ENCODE data around the gene CREBZF.

CREBZF gene

DNA sequence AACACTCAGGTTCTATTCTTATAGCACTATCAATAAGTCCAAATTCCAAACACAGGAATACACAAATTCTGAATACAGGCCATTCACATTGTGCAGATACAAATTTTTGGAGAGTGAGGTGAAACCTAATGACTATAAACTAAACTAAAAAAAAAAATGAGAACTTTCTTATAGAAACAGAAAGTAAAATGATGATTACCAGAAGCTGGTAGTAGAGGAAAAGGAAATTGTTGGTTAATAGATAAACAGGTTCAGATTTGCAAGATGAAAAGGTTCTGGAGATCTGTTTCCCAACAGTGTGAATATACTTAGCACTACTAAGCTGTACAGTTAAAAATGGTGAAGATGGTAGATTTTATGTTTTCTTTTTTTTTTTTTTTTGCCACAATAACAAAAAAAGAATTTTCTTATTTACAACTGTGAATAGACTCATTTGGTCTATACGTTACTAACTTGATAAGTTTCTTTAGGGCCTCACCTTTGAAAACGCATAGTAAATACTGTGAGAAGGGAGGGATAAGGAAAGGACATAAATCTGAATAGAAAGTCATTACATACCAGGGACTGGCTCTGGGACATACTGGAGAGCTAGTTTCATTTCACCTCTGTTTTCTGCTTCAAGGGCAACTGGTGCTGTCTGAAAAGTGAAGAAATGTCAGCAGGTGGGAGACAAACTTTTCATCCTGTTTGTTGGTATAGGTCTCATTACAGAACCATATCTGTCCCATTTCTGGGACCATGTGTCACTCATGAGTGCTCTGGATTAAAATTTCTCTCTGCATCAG lies 35.2 kb upstream of the CREBZF start:
- TF ChIP-seq, protein P1, sequence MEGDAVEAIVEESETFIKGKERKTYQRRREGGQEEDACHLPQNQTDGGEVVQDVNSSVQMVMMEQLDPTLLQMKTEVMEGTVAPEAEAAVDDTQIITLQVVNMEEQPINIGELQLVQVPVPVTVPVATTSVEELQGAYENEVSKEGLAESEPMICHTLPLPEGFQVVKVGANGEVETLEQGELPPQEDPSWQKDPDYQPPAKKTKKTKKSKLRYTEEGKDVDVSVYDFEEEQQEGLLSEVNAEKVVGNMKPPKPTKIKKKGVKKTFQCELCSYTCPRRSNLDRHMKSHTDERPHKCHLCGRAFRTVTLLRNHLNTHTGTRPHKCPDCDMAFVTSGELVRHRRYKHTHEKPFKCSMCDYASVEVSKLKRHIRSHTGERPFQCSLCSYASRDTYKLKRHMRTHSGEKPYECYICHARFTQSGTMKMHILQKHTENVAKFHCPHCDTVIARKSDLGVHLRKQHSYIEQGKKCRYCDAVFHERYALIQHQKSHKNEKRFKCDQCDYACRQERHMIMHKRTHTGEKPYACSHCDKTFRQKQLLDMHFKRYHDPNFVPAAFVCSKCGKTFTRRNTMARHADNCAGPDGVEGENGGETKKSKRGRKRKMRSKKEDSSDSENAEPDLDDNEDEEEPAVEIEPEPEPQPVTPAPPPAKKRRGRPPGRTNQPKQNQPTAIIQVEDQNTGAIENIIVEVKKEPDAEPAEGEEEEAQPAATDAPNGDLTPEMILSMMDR (IDR thresholded peaks at IDR 0.05; ENCODE audit: insufficient read depth, low read depth, low read length, missing control alignments): no peak
- DNase-seq (ENCODE audit: low read depth): no peak
- no peak overlapping the region for H3K4me3 ChIP-seq (ENCODE audit: low read length)

DNA sequence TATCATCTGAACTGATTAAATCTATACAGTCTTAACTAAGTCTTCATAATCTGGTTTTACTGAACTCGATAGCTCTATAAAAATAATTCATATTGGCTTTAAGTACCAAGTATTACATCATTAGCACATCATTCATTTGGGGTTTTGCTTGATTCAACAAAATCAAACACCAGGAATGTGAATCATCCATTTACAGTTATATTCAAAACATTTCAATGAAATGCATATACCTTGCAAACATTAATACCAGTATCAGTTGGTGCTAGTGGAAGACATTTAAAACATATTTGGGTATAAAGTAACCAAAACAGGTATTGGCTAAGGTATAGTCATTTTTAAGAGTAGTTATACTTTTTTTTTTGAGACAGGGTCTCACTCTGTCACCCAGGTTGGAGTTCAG lies 33.3 kb upstream of the CREBZF start:
- DNase-seq (ENCODE audit: low read depth): peak; percentile 8
- TF ChIP-seq, protein P1 (IDR thresholded peaks at IDR 0.05; ENCODE audit: insufficient read depth, low read depth, low read length, missing control alignments): no peak
- H3K4me3 ChIP-seq (ENCODE audit: low read length): no peak overlapping the region

DNA sequence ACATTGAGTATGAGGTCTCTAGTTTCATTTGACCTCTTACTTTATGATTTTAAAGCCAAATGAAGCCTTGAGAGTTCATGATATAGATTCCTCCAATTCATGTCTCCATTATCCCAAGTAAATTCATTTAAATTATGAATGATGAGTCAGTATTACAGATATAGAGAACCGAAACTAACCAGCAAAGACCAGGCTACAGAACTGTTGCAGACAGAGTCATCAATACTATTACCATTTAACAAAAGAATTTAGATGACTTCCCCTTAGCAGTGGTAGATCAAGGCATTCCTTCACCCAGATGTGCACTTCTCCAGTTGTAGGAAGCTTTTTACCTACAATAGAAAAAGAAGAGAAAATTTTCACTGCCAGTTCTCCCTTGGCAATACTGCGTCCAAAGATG lies 32.8 kb upstream of the CREBZF start:
- TF ChIP-seq, protein P1 (IDR thresholded peaks at IDR 0.05; ENCODE audit: insufficient read depth, low read depth, low read length, missing control alignments): no peak
- no peak overlapping the region for H3K4me3 ChIP-seq (ENCODE audit: low read length)
- DNase-seq (ENCODE audit: low read depth): no peak

DNA sequence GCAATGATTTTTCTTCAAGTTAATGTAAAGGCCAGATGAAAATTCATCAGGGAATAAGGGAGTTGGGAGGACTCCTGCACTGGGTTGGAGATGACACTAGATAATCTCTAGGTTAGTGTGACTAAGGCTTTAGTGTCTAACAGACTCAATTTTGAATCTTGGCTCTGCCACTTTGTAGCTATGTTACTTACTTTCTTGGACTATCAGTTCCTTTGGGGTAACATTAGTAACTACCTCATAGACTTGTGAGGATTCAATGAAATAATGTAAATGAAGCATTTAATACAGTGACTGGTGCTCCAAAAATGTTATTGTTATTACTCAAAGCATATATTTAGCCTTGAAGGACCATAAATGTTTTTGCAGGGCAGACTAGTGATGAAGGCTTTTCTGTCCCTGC lies 30.6 kb upstream of the CREBZF start:
- DNase-seq (ENCODE audit: low read depth): no peak
- no peak overlapping the region for H3K4me3 ChIP-seq (ENCODE audit: low read length)
- TF ChIP-seq, protein P1 (IDR thresholded peaks at IDR 0.05; ENCODE audit: insufficient read depth, low read depth, low read length, missing control alignments): no peak

DNA sequence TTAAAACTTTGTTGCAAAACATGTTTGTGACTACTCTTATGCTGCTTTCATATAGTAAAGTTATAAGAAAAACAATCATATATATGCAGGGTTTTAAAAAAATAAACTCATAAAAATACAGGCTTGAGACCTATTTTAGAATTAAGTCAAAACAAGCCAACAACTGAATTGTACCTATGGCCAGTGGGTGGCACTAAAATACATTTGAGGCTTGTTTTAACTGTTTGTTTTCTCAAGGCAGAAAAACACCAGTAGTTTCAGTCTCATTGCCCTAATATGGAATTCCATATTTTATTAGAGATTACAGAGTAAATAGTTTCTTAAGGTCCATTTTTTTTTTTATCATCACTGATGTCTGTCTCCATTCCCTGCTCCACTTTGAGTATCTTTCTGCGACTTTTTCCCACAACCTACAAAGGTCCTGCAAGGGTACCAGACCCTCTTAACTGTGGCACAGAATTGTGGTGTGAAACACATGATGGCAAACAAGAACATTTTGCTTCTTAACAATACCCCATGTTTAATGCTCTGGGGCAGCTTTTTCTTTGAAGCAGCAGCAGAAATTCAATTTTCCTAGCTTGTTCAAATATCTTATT lies 29.6 kb upstream of the CREBZF start:
- H3K4me3 ChIP-seq (ENCODE audit: low read length): no peak overlapping the region
- DNase-seq (ENCODE audit: low read depth): peak; percentile 48
- TF ChIP-seq, protein P1 (IDR thresholded peaks at IDR 0.05; ENCODE audit: insufficient read depth, low read depth, low read length, missing control alignments): peak; percentile 53

DNA sequence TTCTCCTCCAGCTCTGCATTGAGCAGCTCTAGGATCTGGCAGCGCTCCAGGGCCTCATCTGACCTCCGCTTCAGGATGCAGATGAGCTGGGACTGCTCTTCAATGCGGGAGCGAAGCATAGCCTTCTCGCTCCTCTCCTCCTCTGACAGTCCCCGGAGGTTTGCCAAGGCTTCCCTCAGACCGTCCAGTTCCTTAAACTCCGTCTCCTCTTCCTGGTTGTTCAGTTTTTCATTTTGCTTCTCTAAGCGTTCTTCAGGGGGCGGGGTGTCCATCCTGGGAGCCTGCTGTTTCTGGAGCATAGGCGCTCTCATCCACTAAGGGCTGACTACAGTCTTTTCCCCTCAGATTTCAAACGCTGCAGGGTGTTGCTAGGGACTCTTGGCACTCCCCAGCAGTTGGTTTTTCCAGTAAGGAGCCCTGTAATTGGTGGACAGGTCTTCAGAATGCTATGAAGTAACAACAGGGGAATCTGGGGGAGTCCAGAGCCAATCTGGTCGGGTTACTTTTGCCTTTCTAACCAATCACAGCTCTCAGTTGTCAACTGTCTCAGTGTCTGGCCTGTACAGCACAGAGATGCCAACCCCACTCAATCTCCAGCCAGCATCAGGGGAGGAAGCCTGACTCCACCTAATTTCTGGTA lies 21.0 kb upstream of the CREBZF start, which contains the start of gene CCDC89:
Gene CCDC89 (minus strand): TSS at position 376 of the 640 bp plus-strand sequence. CDS start 65 bp downstream, at position 311.
- no peak within 1 kb of the TSS for H3K4me3 ChIP-seq (ENCODE audit: low read length)
- peak; percentile 60 for DNase-seq (ENCODE audit: low read depth)
- TF ChIP-seq, protein P1 (IDR thresholded peaks at IDR 0.05; ENCODE audit: insufficient read depth, low read depth, low read length, missing control alignments): no peak
